Nephron progenitor cell (in vitro differentiated cells): ENCODE results near the gene GCLC.
"Not testable (repeated sequence)": the region's sequence is repeated elsewhere in the genome, so short reads cannot be mapped to it uniquely, and the experiment has no call there.

Experiments
- DNase-seq: peaks from one replicate; pipeline ENCODE4 v3.0.0; 2021
- H3K27ac Mint-ChIP-seq: 2 replicates; pipeline ENCODE4 v1.8.0; 2021; ENCODE audit warnings: mild to moderate bottlenecking, moderate library complexity, mixed read lengths
- H3K27me3 Mint-ChIP-seq: 2 replicates; pipeline ENCODE4 v1.8.0; 2021; ENCODE audit warnings: mild to moderate bottlenecking, low read depth, mixed read lengths; ENCODE audit not compliant: poor library complexity
- H3K36me3 Mint-ChIP-seq: 2 replicates; pipeline ENCODE4 v1.8.0; 2021; ENCODE audit warnings: low read depth, mixed read lengths
- H3K4me1 Mint-ChIP-seq: 2 replicates; pipeline ENCODE4 v1.8.0; 2021; ENCODE audit warnings: mixed read lengths
- H3K4me3 Mint-ChIP-seq: 2 replicates; pipeline ENCODE4 v1.8.0; 2021; ENCODE audit warnings: mild to moderate bottlenecking, moderate library complexity, mixed read lengths
- H3K9me3 Mint-ChIP-seq: 2 replicates; pipeline ENCODE4 v1.8.0; 2021; ENCODE audit warnings: mild to moderate bottlenecking, moderate library complexity, mixed read lengths
- CTCF ChIP-seq: fragments of 200-600 bp; sonication (generic); IDR thresholded peaks from 2 replicates; pipeline ENCODE4 v1.5.0; 2021; ENCODE audit warnings: antibody characterized with exemption

GCLC gene

GRCh38 chr6:53484476-53485280, 60.2 kb downstream of the GCLC start:
- Mint-ChIP-seq H3K9me3 (peaks cover 9% of the 10 kb centered on the region), H3K4me1 (peaks cover 14% of the 10 kb centered on the region), H3K4me3 (no peak overlapping the region), H3K27ac (no peak overlapping the region), H3K36me3 (no peaks in the 10 kb centered on the region), H3K27me3 (peaks cover 15% of the 10 kb centered on the region)
- TF ChIP-seq CTCF, result peak; percentile 98
- peak; percentile 77 for DNase-seq

- Mint-ChIP-seq H3K4me1 (peaks cover 14% of the 10 kb centered on the region), H3K4me3 (no peak overlapping the region), H3K36me3 (no peaks in the 10 kb centered on the region), H3K27me3 (peaks cover 14% of the 10 kb centered on the region), H3K27ac (no peak overlapping the region), H3K9me3 (peaks cover 2% of the 10 kb centered on the region)
- TF ChIP-seq CTCF, result no peak
- DNase-seq, result no peak
Measured at GRCh38 chr6:53483423-53484353, 61.2 kb downstream of the GCLC start.

GRCh38 chr6:53481323-53481722, 63.6 kb downstream of the GCLC start:
- H3K36me3 Mint-ChIP-seq, result no peaks in the 10 kb centered on the region
- TF ChIP-seq CTCF, result no peak
- H3K4me1 Mint-ChIP-seq, result peaks cover 14% of the 10 kb centered on the region
- peaks cover 7% of the 10 kb centered on the region for H3K27me3 Mint-ChIP-seq
- no peaks in the 10 kb centered on the region for H3K9me3 Mint-ChIP-seq
- no peak overlapping the region for H3K4me3 Mint-ChIP-seq
- H3K27ac Mint-ChIP-seq, result no peak overlapping the region
- DNase-seq, result no peak

- H3K27ac Mint-ChIP-seq, H3K4me3 Mint-ChIP-seq, H3K36me3 Mint-ChIP-seq, H3K27me3 Mint-ChIP-seq, DNase-seq, H3K9me3 Mint-ChIP-seq: not testable (repeated sequence)
- H3K4me1 Mint-ChIP-seq, result peaks cover 14% of the 10 kb centered on the region
Measured at GRCh38 chr6:53480774-53481173, 64.1 kb downstream of the GCLC start.

GRCh38 chr6:53479871-53480270, 65.0 kb downstream of the GCLC start:
- H3K4me3 Mint-ChIP-seq, result no peak overlapping the region
- DNase-seq, result no peak
- peaks cover 14% of the 10 kb centered on the region for H3K4me1 Mint-ChIP-seq
- no peak for TF ChIP-seq CTCF
- H3K9me3 Mint-ChIP-seq, result no peaks in the 10 kb centered on the region
- H3K27ac Mint-ChIP-seq, result no peak overlapping the region
- peaks cover under 1% of the 10 kb centered on the region for H3K27me3 Mint-ChIP-seq
- no peaks in the 10 kb centered on the region for H3K36me3 Mint-ChIP-seq

- no peak for TF ChIP-seq CTCF
- Mint-ChIP-seq H3K27ac (no peak overlapping the region), H3K9me3 (no peaks in the 10 kb centered on the region), H3K36me3 (no peaks in the 10 kb centered on the region), H3K27me3 (no peaks in the 10 kb centered on the region), H3K4me3 (no peak overlapping the region), H3K4me1 (no peaks in the 10 kb centered on the region)
- DNase-seq, result no peak
Measured at GRCh38 chr6:53476964-53477363, 67.9 kb downstream of the GCLC start.
